Pons (tissue), 1 donor: ENCODE measurements around the gene LAMA4.

ENCODE experiments used
- DNase-seq: peaks from one replicate; pipeline ENCODE4 v3.0.0-alpha.2; 2016; ENCODE audit warnings: low spot score

LAMA4 gene

GRCh38 chr6:112081569-112081968 lies 172.8 kb downstream of the LAMA4 start:
- no peak for DNase-seq

- DNase-seq: no peak
Observed at GRCh38 chr6:112066606-112067005, 187.8 kb downstream of the LAMA4 start.

- no peak for DNase-seq
Observed at GRCh38 chr6:112065426-112065986, 188.9 kb downstream of the LAMA4 start.

- no peak for DNase-seq
Observed at GRCh38 chr6:112062966-112063365, 191.4 kb downstream of the LAMA4 start.

GRCh38 chr6:112061605-112062004 lies 192.8 kb downstream of the LAMA4 start:
- no peak for DNase-seq
